NT2/D1 (cell line): ENCODE results near the gene RETREG1.

Experiments used
- DNase-seq: peaks from one replicate; pipeline ENCODE4 v3.0.0-alpha.2; 2011; ENCODE audit warnings: low read depth, low spot score
- H3K27me3 ChIP-seq: 2 replicates; pipeline ENCODE4 v1.6.0; 2011; ENCODE audit warnings: mild to moderate bottlenecking; ENCODE audit not compliant: insufficient read length, insufficient read depth
- H3K36me3 ChIP-seq: 2 replicates; pipeline ENCODE4 v1.6.1; 2011; ENCODE audit warnings: mild to moderate bottlenecking, low read length, mixed read lengths; ENCODE audit not compliant: insufficient read depth, insufficient read length
- H3K4me1 ChIP-seq: 2 replicates; pipeline ENCODE4 v1.5.1; 2011; ENCODE audit not compliant: insufficient read depth, insufficient read length
- H3K4me3 ChIP-seq: 2 replicates; pipeline ENCODE4 v1.5.1; 2011; ENCODE audit warnings: low read depth; ENCODE audit not compliant: insufficient read length
- H3K9ac ChIP-seq: 2 replicates; pipeline ENCODE4 v1.6.0; 2011; ENCODE audit warnings: low read depth; ENCODE audit not compliant: insufficient read length
- H3K9me3 ChIP-seq: 2 replicates; pipeline ENCODE4 v1.5.1; 2011; ENCODE audit warnings: mild to moderate bottlenecking, low read length; ENCODE audit not compliant: insufficient read depth
- SUZ12 ChIP-seq: IDR thresholded peaks from 2 replicates; pipeline ENCODE4 v1.6.1; 2011; ENCODE audit not compliant: insufficient read length, insufficient read depth; ENCODE audit errors: extremely low read depth
- YY1 ChIP-seq: IDR thresholded peaks from 2 replicates; pipeline ENCODE4 v1.6.1; 2011; ENCODE audit not compliant: insufficient read length, insufficient read depth
- ZNF274 ChIP-seq: IDR thresholded peaks from 2 replicates; pipeline ENCODE4 v1.6.1; 2011; ENCODE audit warnings: mild to moderate bottlenecking, low read depth, low read length

The RETREG1 gene

GRCh38 chr5:16600397-16600796 lies 16.4 kb downstream of the RETREG1 start:
- no peak overlapping the region for H3K9ac ChIP-seq
- H3K27me3 ChIP-seq, result no peaks in the 10 kb centered on the region
- H3K4me1 ChIP-seq, result no peaks in the 10 kb centered on the region
- H3K4me3 ChIP-seq, result no peak overlapping the region
- no peaks in the 10 kb centered on the region for H3K36me3 ChIP-seq
- no peak for TF ChIP-seq SUZ12
- no peak for TF ChIP-seq YY1
- TF ChIP-seq ZNF274, result no peak
- no peak for DNase-seq
- H3K9me3 ChIP-seq, result peaks cover 10% of the 10 kb centered on the region; the same call in 1 of the 2 replicates

- Histone ChIP-seq H3K9me3 (peaks cover 9% of the 10 kb centered on the region; the same call in 1 of the 2 replicates), H3K4me3 (no peak overlapping the region), H3K36me3 (no peaks in the 10 kb centered on the region), H3K9ac (no peak overlapping the region), H3K27me3 (no peaks in the 10 kb centered on the region), H3K4me1 (peaks cover under 1% of the 10 kb centered on the region)
- no peak for TF ChIP-seq SUZ12
- no peak for TF ChIP-seq ZNF274
- no peak for TF ChIP-seq YY1
- DNase-seq, result no peak
Observed at GRCh38 chr5:16597946-16598694, 18.7 kb downstream of the RETREG1 start.

GRCh38 chr5:16596581-16596940 lies 20.2 kb downstream of the RETREG1 start:
- Histone ChIP-seq H3K9ac (no peak overlapping the region), H3K36me3 (no peaks in the 10 kb centered on the region), H3K27me3 (no peaks in the 10 kb centered on the region), H3K9me3 (peaks cover 9% of the 10 kb centered on the region; the same call in 1 of the 2 replicates), H3K4me1 (peaks cover 2% of the 10 kb centered on the region), H3K4me3 (no peak overlapping the region)
- TF ChIP-seq SUZ12 (no peak), YY1 (no peak), ZNF274 (no peak)
- DNase-seq, result no peak

GRCh38 chr5:16595881-16596580 lies 20.8 kb downstream of the RETREG1 start:
- no peak for DNase-seq
- Histone ChIP-seq H3K4me3 (no peak overlapping the region), H3K9me3 (peaks cover 9% of the 10 kb centered on the region; the same call in 1 of the 2 replicates), H3K27me3 (no peaks in the 10 kb centered on the region), H3K36me3 (no peaks in the 10 kb centered on the region), H3K4me1 (peaks cover 2% of the 10 kb centered on the region), H3K9ac (no peak overlapping the region)
- TF ChIP-seq SUZ12 (no peak), ZNF274 (no peak), YY1 (no peak)

- H3K36me3 ChIP-seq, result no peaks in the 10 kb centered on the region
- DNase-seq, result no peak
- peaks cover 2% of the 10 kb centered on the region for H3K4me1 ChIP-seq
- no peak for TF ChIP-seq ZNF274
- TF ChIP-seq SUZ12, result no peak
- no peak for TF ChIP-seq YY1
- H3K9ac ChIP-seq, result no peak overlapping the region
- peaks cover 5% of the 10 kb centered on the region; the same call in 1 of the 2 replicates for H3K9me3 ChIP-seq
- no peak overlapping the region for H3K4me3 ChIP-seq
- H3K27me3 ChIP-seq, result no peaks in the 10 kb centered on the region
Observed at GRCh38 chr5:16593628-16594027, 23.2 kb downstream of the RETREG1 start.

GRCh38 chr5:16593013-16593412 lies 23.8 kb downstream of the RETREG1 start:
- Histone ChIP-seq H3K4me3 (no peak overlapping the region), H3K4me1 (peaks cover 2% of the 10 kb centered on the region), H3K9me3 (no peaks in the 10 kb centered on the region), H3K9ac (no peak overlapping the region), H3K36me3 (no peaks in the 10 kb centered on the region), H3K27me3 (no peaks in the 10 kb centered on the region)
- DNase-seq, result no peak
- TF ChIP-seq SUZ12, result no peak
- TF ChIP-seq YY1, result no peak
- no peak for TF ChIP-seq ZNF274

GRCh38 chr5:16592255-16592654 lies 24.5 kb downstream of the RETREG1 start:
- Histone ChIP-seq H3K9ac (no peak overlapping the region), H3K36me3 (no peaks in the 10 kb centered on the region), H3K4me3 (no peak overlapping the region), H3K9me3 (no peaks in the 10 kb centered on the region), H3K27me3 (no peaks in the 10 kb centered on the region), H3K4me1 (peaks cover 2% of the 10 kb centered on the region)
- no peak for DNase-seq
- TF ChIP-seq YY1, result no peak
- no peak for TF ChIP-seq SUZ12
- TF ChIP-seq ZNF274, result no peak
